ENCODE measurements around the gene TFF1. TPM values are rescaled to one million over a fixed set of nuclear protein-coding genes. Genes with fewer than 3 reads are reported as not detected.

The TFF1 gene
- total and polyA plus RNA-seq, 2 of the 4 experiments (the other 2 are of a cell fraction) = not detected

DNA sequence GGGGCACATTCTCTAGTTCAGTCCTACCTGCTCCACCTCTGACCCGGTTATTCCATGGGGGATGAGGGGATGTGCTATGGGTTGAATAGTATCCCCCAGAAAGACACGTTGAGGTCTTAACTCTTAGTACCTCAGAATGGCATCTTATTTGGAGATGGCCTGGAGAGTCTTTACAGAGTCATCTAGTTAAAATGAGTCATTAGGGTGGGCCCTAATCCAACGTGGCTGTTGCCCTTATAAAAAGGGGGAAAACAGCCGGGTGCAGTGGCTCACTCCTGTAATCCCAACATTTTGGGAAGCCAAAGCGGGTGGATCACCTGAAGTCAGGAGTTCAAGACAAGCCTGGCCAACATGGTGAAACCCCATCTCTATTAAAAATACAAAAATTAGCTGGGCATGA is 23.9 kb upstream of the TFF1 start:
- H3K27me3 ChIP-seq (ENCODE audit: control insufficient read depth, insufficient read depth, low read length) = peaks cover 32% of the 10 kb centered on the region

More for the DNA sequence above, 23.9 kb upstream of the TFF1 start:
- Histone ChIP-seq H4K8ac (ENCODE audit: low read depth in 2 of 2, low read length in 2 of 2) (no peak overlapping the region), H3K4me3 (ENCODE audit: insufficient read depth, low read depth, low read length) (no peak overlapping the region), H3K4me2 (ENCODE audit: low read depth, low read length) (no peak overlapping the region), H4K20me1 (ENCODE audit: insufficient read depth, low read length) (no peaks in the 10 kb centered on the region), H2BK5ac (ENCODE audit: low read depth, low read length, poor library complexity, severe bottlenecking) (no peak overlapping the region), H3K9me3 (ENCODE audit: control insufficient read depth, insufficient read depth, low read length) (no peaks in the 10 kb centered on the region), H3K14ac (replicated peaks; ENCODE audit: low read depth, low read length) (no peak overlapping the region), H3K23ac (ENCODE audit: low read depth, low read length) (no peak overlapping the region), H2AK5ac (ENCODE audit: low read depth, low read length) (no peak overlapping the region), H3K36me3 (ENCODE audit: control insufficient read depth, insufficient read depth, low read length) (no peaks in the 10 kb centered on the region), H3K9me1 (ENCODE audit: insufficient read depth, low read length) (no peaks in the 10 kb centered on the region), H3K27ac (ENCODE audit: insufficient read depth, low read length) (no peak overlapping the region), H3K79me1 (ENCODE audit: low read depth in 1 of 2, low read length in 2 of 2) (no peaks in the 10 kb centered on the region), H3K9ac (ENCODE audit: low read depth, low read length) (no peak overlapping the region), H2BK15ac (ENCODE audit: low read depth, low read length) (no peak overlapping the region), H3K18ac (ENCODE audit: low read depth, low read length) (no peak overlapping the region), H2AK9ac (replicated peaks; ENCODE audit: low read depth, low read length, poor library complexity) (no peak overlapping the region), H2BK20ac (ENCODE audit: low read depth, low read length) (no peak overlapping the region), H4K5ac (ENCODE audit: low read depth, low read length) (no peak overlapping the region), H3K4me1 (ENCODE audit: control insufficient read depth, insufficient read depth, low read length) (no peaks in the 10 kb centered on the region), H4K91ac (ENCODE audit: insufficient read depth, low read depth, low read length) (no peak overlapping the region), H3K4ac (ENCODE audit: low read depth, low read length) (no peak overlapping the region), H3K56ac (ENCODE audit: extremely low read depth, insufficient read depth, low read length) (no peak overlapping the region), H2AFZ (replicated peaks; ENCODE audit: low read length, poor library complexity) (no peak overlapping the region), H2BK120ac (ENCODE audit: low read depth, low read length) (no peak overlapping the region)
- BruUV-seq (replicated peaks) = no TSS peak
- dilution Hi-C loops (cut with HindIII; ENCODE audit: low sequenced_read_pairs, unreplicated experiment) (no loop called here), in situ Hi-C loops (cut with MboI; ENCODE audit: low sequenced_read_pairs) (no loop called here), intact Hi-C loops (cut with micrococcal nuclease) (no loop called here)
- POLR2A ChIA-PET (ENCODE audit: unreplicated experiment) = no interaction called here
- CTCF ChIA-PET = no interaction called here
- TF ChIP-seq SMC3 (IDR thresholded peaks at IDR 0.05; ENCODE audit: low read depth, low read length) = no peak
- no peak for TF ChIP-seq MXI1 (IDR thresholded peaks at IDR 0.05; ENCODE audit: borderline replicate concordance, low read depth, low read length)
- TF ChIP-seq RCOR1 (IDR thresholded peaks at IDR 0.05; ENCODE audit: insufficient replicate concordance, low read length) = no peak
- no peak for TF ChIP-seq POLR2A (IDR thresholded peaks at IDR 0.05; ENCODE audit: low read depth, low read length)
- no peak for TF ChIP-seq RAD21 (IDR thresholded peaks at IDR 0.05; ENCODE audit: low read length)
- TF ChIP-seq, protein P1, sequence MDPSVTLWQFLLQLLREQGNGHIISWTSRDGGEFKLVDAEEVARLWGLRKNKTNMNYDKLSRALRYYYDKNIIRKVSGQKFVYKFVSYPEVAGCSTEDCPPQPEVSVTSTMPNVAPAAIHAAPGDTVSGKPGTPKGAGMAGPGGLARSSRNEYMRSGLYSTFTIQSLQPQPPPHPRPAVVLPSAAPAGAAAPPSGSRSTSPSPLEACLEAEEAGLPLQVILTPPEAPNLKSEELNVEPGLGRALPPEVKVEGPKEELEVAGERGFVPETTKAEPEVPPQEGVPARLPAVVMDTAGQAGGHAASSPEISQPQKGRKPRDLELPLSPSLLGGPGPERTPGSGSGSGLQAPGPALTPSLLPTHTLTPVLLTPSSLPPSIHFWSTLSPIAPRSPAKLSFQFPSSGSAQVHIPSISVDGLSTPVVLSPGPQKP (IDR thresholded peaks at IDR 0.05; ENCODE audit: borderline replicate concordance, low read depth, low read length) = no peak
- no peak for TF ChIP-seq MAZ (IDR thresholded peaks at IDR 0.05; ENCODE audit: borderline replicate concordance, low read depth, low read length)
- no peak for ATAC-seq (ENCODE audit: low read depth)
- DNase-seq = no peak
- WGBS, 2 experiments (ENCODE audit: extremely low coverage in 2 of 2, insufficient read length in 1 of 2) = no CpG with 5 or more reads among the region's 5 CpGs
